Dermis blood vessel endothelial cell (primary cell): Measurements from ENCODE around the gene SLC5A2. TPM values are rescaled to one million over a fixed set of nuclear protein-coding genes. Genes with fewer than 3 reads are reported as not detected.
"Not testable (repeated sequence)": the region's sequence is repeated elsewhere in the genome, so short reads cannot be mapped to it uniquely, and the experiment has no call there.

Experiments
- DNase-seq: peaks from one replicate; pipeline ENCODE4 v3.0.0; 2010
- total RNA-seq: library from RNA; depleted of rRNA; stranded (reverse); fragments of >200 nt; gene quantifications from 2 replicates; pipeline ENCODE4 v1.2.3, GENCODE V29; 2014

Gene SLC5A2
- total RNA-seq, 1 donor from 2014 or later: not detected

DNA sequence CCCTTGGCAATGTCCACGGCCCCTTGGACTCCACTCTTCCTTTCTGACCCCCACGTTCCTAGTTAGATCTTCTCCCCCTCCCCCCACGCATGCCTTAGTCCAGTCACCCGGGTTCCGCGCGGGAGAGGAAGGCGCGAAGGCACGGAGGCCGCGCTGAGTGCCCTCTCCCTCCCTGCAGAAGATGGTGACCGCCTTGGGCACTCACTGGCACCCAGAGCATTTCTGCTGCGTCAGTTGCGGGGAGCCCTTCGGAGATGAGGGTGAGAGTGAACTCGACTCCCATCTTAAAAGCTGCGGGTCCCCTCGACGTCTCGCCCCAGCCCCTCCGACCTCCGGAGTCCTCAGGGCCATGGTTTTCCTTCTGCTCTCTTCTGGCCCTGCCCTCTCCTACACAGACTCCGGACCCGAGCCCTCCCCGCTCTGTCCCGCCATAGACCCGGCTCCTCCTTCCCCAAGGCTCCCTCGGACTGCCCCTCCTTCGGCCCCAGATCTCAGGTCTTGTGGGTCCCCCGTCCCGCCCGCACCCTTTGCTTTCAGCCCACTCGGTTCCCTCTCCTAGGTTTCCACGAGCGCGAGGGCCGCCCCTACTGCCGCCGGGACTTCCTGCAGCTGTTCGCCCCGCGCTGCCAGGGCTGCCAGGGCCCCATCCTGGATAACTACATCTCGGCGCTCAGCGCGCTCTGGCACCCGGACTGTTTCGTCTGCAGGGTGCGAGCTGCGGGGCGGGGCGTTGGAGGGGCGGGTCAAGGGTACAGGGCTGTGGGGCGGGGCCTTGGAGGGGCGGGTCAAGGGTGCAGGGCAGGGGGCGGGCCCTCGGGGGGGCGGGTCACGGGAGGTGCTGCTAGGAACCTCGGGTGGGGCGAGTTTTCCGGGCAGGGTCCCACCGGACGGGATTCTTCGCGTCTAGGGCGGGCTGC, 6.4 kb upstream of the SLC5A2 start:
- DNase-seq: no peak

GRCh38 chr16:31477220-31478216, 5.4 kb upstream of the SLC5A2 start:
- DNase-seq: no peak

GRCh38 chr16:31478956-31479355, 4.0 kb upstream of the SLC5A2 start:
- DNase-seq: no peak

- DNase-seq: no peak
These were observed 3.2 kb upstream of the SLC5A2 start for GRCh38 chr16:31479751-31480150.

GRCh38 chr16:31480851-31481536, 1.9 kb upstream of the SLC5A2 start:
- DNase-seq: peak; percentile 60

DNA sequence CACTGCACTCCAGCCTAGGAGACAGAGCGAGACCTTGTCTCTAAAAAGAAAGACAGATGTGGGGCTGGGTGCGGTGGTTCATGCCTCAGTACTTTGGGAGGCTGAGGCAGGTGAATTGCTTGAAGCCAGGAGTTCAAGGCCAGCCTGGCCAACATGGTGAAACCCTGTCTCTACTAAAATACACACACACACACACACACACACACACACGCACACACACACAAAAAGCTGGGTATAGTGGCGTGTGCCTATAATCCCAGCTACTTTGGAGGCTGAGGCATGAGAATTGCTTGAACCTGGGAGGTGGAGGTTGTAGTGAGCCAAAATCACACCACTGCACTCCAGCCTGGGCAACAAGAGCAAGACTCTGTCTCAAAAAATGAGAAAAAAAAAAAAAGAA, 1.1 kb downstream of the SLC5A2 start:
- not testable (repeated sequence) for DNase-seq

DNA sequence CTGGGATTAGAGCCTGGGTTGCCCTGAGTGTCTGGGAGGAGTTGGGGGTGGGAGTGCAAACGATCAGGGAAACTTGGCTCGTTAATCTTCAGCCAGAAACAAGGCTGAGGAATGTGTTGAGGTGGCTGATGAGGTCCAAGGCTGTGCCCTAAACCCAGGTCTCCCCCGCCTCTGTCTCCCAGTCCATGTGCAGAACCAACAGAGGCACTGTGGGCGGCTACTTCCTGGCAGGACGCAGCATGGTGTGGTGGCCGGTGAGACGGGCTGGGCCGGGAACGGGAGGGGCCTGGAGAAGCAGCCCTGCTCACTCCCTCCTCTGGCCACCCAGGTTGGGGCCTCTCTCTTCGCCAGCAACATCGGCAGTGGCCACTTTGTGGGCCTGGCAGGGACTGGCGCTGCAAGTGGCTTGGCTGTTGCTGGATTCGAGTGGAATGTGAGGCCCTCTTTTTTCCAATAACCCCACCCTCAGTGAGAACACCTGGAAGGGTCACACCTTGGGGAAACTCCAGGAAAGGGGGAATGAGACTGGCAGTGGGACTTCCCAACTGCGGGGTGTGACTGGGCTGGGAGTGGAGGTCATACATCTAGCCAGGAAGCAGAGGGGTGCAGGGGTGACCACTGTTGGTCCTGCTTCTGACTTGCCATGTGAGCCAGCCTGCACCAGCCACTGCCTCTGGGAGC, 1.7 kb downstream of the SLC5A2 start:
- peak; percentile 14 for DNase-seq

DNA sequence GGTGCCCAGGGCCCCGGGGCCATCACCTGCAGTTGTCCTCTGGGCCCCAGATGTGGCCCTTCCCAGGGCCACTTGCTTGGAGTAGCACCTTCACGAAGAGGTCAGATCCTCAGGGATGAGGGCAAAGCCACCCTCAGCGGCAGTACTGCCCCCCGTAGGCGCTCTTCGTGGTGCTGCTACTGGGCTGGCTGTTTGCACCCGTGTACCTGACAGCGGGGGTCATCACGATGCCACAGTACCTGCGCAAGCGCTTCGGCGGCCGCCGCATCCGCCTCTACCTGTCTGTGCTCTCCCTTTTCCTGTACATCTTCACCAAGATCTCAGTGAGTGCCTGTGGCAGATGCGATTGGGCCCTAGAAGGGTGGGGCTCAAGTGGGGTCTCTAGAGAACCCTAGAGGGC, 2.6 kb downstream of the SLC5A2 start:
- DNase-seq: no peak

GRCh38 chr16:31486045-31486444, 3.1 kb downstream of the SLC5A2 start:
- no peak for DNase-seq

GRCh38 chr16:31487071-31487719, 4.3 kb downstream of the SLC5A2 start:
- DNase-seq: no peak

GRCh38 chr16:31487720-31488467, 5.0 kb downstream of the SLC5A2 start:
- DNase-seq: peak; percentile 28

- DNase-seq: peak; percentile 35
These were observed 5.8 kb downstream of the SLC5A2 start for GRCh38 chr16:31488468-31489297.

- no peak for DNase-seq
These were observed 6.3 kb downstream of the SLC5A2 start for GRCh38 chr16:31489298-31489564.

- no peak for DNase-seq
These were observed 7.0 kb downstream of the SLC5A2 start for GRCh38 chr16:31489616-31490584.

GRCh38 chr16:31491778-31492418, 9.0 kb downstream of the SLC5A2 start:
- no peak for DNase-seq

GRCh38 chr16:31493506-31494125, 10.7 kb downstream of the SLC5A2 start:
- no peak for DNase-seq

- no peak for DNase-seq
These were observed 13.7 kb downstream of the SLC5A2 start for GRCh38 chr16:31496670-31497069.

DNA sequence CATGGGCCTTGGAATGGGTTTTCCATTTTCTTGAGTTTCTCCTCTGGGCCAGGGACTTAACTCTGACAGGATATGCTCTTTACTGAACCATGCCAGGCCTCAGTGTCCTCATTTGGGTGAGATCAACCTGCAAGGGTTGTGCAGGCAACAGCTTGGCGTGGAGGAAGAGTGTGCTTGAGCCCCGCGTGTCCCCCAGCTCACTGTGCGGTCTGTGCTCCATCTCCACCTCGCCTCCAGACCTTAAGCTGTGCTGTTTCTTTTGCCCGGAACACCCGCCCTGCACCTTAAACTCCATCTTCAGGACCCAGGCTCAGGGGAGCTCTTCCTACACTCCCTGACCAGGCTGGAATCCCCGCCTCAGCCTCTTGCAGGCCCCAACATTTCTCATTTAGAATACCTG, 15.6 kb downstream of the SLC5A2 start:
- DNase-seq: no peak
